ENCODE measurements around the gene ZBTB14.

Gene ZBTB14

GRCh38 chr18:5294457-5295230 is 882 bp downstream of the ZBTB14 start:
- peak overlapping the region; percentile 69 for H3K4me3 ChIP-seq (ENCODE audit: low read depth, low read length)

DNA sequence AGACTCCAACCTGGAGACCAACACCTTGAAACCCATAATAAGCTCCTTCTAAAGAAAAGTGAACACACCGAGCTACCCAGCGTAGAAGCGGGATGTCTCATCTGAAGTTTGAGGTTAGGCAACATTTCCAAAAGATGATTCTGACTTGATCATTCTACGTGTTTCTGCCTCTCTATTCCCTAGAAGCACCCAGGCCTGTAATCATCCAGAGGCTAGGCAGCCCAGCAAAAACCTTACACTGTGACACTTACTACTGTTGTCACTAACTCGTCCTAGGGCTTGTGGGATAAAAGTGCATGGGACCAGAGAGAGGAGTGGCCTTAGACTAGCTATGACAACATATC is 1.4 kb downstream of the ZBTB14 start:
- peak overlapping the region; percentile 69 for H3K4me3 ChIP-seq (ENCODE audit: low read depth, low read length)

GRCh38 chr18:5288517-5288935 is 7.0 kb downstream of the ZBTB14 start:
- no peak overlapping the region for H3K4me3 ChIP-seq (ENCODE audit: low read depth, low read length)

GRCh38 chr18:5287854-5288253 is 7.7 kb downstream of the ZBTB14 start:
- H3K4me3 ChIP-seq (ENCODE audit: low read depth, low read length): no peak overlapping the region

DNA sequence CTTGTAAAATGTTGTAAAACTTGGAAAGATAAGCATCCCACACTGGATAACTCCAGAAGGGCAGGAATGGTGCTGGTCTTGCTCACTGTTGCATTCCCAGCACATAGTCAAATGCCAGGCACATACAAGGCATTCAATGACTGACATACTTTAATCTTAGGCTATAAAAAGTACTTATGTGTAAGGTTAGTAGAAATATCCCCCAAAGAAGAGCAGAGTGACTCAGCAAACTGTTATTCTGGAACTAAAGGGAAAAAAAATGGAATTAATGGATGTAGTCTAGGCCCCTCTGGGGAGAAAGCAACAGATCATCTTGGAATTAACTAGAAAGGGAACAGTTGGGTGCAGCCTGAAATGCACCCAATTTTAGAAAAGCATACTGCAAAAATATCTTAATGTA is 9.0 kb downstream of the ZBTB14 start:
- H3K4me3 ChIP-seq (ENCODE audit: low read depth, low read length): no peak overlapping the region

DNA sequence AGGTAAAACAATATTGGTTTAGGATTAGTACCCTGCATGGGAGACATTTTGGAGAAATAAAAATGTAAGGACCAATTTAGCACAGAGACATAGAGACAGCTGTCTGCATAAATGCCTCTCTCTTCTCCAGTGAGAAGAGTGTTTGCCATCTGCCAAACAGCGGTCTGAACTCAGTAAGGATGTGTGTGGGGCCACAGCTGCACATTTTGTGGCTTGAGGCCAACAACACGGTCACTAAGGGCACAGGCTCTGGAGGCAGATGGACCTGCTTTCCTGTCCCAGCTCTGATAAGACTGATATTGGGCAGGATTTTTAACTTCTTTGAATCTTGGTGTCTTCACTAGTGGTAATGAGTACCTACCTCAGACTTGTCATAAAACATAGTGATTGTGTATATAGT is 10.2 kb downstream of the ZBTB14 start:
- no peak overlapping the region for H3K4me3 ChIP-seq (ENCODE audit: low read depth, low read length)

GRCh38 chr18:5284808-5285207 is 10.7 kb downstream of the ZBTB14 start:
- no peak overlapping the region for H3K4me3 ChIP-seq (ENCODE audit: low read depth, low read length)

DNA sequence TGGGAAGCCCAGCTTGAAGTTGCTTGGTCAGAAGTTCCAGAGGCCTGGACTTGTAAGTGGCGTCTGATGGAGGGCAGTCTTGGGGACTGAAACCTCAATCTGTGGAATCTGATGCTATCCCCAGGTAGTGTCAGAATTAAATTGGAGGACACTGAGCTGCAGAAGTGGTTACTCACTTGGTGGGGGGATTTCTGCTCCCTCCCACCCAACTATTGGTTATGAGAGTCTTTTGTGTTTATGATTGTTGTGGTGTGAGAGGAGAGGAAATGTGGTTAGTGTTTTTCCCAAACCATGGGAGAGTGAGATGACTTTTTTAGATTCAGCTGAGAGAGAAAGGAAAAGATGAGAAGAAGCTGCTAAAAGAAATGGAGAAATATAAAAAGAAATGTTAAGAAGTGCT is 12.8 kb downstream of the ZBTB14 start:
- no peak overlapping the region for H3K4me3 ChIP-seq (ENCODE audit: low read depth, low read length)

GRCh38 chr18:5276947-5277346 is 18.6 kb downstream of the ZBTB14 start:
- H3K4me3 ChIP-seq (ENCODE audit: low read depth, low read length): no peak overlapping the region

DNA sequence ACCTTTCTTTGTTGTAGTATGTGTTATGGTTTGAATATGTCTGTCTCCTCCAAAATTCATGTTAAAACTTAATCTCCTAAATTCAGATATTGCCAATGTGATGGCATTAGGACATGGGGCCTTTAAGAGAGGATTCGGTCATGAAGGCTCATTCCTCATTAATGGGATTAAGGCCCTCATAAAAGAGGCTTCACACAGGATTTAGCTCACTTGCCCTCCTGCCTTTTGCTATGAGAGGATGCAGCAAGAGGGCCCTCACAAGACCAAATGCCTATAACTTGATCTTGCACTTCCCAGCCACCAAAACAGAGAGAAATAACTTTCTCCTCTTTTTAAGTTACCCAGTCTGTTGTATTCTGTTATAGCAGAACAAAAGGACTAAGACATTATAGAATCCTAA is 19.7 kb downstream of the ZBTB14 start:
- H3K4me3 ChIP-seq (ENCODE audit: low read depth, low read length): no peak overlapping the region

GRCh38 chr18:5268874-5269273 is 26.7 kb downstream of the ZBTB14 start:
- no peak overlapping the region for H3K4me3 ChIP-seq (ENCODE audit: low read depth, low read length)

GRCh38 chr18:5266721-5267120 is 28.8 kb downstream of the ZBTB14 start:
- no peak overlapping the region for H3K4me3 ChIP-seq (ENCODE audit: low read depth, low read length)

DNA sequence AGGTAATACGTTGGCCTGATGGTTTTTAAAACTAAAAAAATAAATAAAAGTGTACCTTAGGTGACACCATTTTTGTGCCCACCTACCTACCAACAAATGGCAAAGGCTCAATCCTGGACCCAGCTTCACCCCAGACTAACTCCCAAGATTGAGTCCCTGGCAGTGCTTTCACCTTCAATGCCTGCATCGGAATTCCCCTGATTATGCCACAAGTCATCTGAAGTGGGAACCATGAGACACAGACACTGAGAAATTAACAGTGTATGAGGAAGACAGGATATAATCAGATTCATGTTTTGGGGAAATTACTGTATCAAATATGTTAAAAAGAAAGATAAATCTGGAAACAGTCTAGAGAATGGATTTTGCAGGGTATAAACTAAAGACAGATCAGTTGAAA is 41.6 kb downstream of the ZBTB14 start:
- no peak overlapping the region for H3K4me3 ChIP-seq (ENCODE audit: low read depth, low read length)

GRCh38 chr18:5251117-5251516 is 44.4 kb downstream of the ZBTB14 start:
- H3K4me3 ChIP-seq (ENCODE audit: low read depth, low read length): no peak overlapping the region

DNA sequence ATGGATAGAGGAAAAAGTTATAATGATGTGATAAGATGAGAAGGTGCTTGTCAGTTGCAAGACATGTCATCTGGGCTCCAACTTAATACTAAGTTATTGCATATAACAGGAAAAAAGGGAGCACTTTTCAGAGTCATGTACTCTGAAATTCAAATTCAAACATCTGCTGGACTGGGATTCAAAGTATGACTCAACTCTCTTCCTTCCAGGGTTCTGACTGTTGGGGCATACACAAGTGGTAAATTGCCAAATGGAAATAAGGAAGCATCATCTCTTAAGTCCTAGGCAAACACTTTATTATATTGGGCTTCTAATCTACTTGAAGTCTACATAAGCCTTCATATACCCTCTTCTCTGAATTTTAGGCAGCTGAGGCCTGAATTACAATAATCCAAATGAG is 44.9 kb downstream of the ZBTB14 start:
- no peak overlapping the region for H3K4me3 ChIP-seq (ENCODE audit: low read depth, low read length)

- H3K4me3 ChIP-seq (ENCODE audit: low read depth, low read length): no peak overlapping the region
These were observed 50.6 kb downstream of the ZBTB14 start for GRCh38 chr18:5244941-5245340.

DNA sequence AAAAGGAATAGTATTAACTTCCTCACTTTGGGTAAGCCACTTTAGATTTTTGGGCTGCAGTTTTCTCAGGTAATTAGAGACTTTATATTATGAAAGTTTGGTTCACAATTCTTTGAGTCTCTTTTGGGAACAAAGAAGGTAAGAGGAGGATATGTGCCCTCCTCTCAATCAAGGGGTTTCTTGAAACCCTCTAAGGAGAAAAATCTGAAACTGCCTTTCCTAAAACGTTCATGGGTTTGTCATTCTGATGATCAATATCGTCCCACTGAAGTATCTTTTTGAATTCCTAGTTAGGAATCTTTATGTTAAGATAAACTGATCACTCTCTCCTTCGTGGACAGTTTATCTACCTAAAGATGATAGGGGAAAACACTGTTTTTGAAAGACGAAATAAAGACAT is 56.1 kb downstream of the ZBTB14 start:
- H3K4me3 ChIP-seq (ENCODE audit: low read depth, low read length): no peak overlapping the region

Measured in iPS-11a (cell line).